Measurements from ENCODE around the gene JADE1.

The JADE1 gene

GRCh38 chr4:128855621-128856020 lies 46.1 kb downstream of the JADE1 start:
- no peak for TF ChIP-seq EZH2phosphoT487 (IDR thresholded peaks at IDR 0.05; ENCODE audit: borderline replicate concordance)
- TF ChIP-seq, protein P1, sequence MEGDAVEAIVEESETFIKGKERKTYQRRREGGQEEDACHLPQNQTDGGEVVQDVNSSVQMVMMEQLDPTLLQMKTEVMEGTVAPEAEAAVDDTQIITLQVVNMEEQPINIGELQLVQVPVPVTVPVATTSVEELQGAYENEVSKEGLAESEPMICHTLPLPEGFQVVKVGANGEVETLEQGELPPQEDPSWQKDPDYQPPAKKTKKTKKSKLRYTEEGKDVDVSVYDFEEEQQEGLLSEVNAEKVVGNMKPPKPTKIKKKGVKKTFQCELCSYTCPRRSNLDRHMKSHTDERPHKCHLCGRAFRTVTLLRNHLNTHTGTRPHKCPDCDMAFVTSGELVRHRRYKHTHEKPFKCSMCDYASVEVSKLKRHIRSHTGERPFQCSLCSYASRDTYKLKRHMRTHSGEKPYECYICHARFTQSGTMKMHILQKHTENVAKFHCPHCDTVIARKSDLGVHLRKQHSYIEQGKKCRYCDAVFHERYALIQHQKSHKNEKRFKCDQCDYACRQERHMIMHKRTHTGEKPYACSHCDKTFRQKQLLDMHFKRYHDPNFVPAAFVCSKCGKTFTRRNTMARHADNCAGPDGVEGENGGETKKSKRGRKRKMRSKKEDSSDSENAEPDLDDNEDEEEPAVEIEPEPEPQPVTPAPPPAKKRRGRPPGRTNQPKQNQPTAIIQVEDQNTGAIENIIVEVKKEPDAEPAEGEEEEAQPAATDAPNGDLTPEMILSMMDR (conservative IDR thresholded peaks at IDR 0.05; ENCODE audit: low read length) = no peak
- H3K79me2 ChIP-seq (ENCODE audit: insufficient read depth, low read length) = peaks cover 15% of the 10 kb centered on the region
- no peak overlapping the region for H3K4me3 ChIP-seq (ENCODE audit: low read length, poor library complexity, severe bottlenecking)
- H3K4me1 ChIP-seq (ENCODE audit: insufficient read depth, low read length, poor library complexity, severe bottlenecking) = peaks cover 19% of the 10 kb centered on the region
- H3F3A ChIP-seq (ENCODE audit: low read depth) = peaks cover 13% of the 10 kb centered on the region
- no peak overlapping the region for H3K9ac ChIP-seq (ENCODE audit: low read depth, low read length, poor library complexity, severe bottlenecking)
- H3K27me3 ChIP-seq (ENCODE audit: insufficient read depth, low read length, poor library complexity, severe bottlenecking) = no peaks in the 10 kb centered on the region
- H3K4me2 ChIP-seq (ENCODE audit: low read depth, low read length, poor library complexity, severe bottlenecking) = no peak overlapping the region
- peaks cover 94% of the 10 kb centered on the region for H3K36me3 ChIP-seq (ENCODE audit: insufficient read depth, low read length)
- no peaks in the 10 kb centered on the region for H3K9me3 ChIP-seq (ENCODE audit: insufficient read depth, low read depth, low read length)
- peaks cover 26% of the 10 kb centered on the region for H4K20me1 ChIP-seq (ENCODE audit: insufficient read depth, low read length, poor library complexity, severe bottlenecking)
- no peak overlapping the region for H2AFZ ChIP-seq (ENCODE audit: low read length)
- H3K9me2 ChIP-seq (replicated peaks; ENCODE audit: low read depth, low read length) = no peaks in the 10 kb centered on the region

DNA sequence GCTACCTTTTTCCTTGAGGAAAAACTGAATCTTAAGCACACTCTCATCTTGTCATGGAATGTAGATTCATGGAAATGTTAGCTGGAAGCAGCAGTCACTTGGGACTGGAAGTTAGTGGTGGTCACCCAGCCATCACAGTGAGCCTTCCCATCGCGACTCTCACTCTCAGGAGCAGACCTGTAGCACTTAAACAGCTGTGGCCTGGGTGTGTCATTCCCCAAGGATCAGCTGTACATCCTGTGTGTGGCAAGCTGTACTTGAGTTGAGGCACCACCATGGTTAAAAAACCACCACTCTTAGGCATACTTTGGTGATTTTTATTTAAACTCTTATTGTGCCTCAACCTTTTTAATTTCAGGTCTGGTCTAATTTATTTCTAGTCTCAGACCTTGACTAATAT lies 46.7 kb downstream of the JADE1 start:
- H3K4me1 ChIP-seq (ENCODE audit: insufficient read depth, low read length, poor library complexity, severe bottlenecking) = peaks cover 20% of the 10 kb centered on the region
- no peaks in the 10 kb centered on the region for H3K27me3 ChIP-seq (ENCODE audit: insufficient read depth, low read length, poor library complexity, severe bottlenecking)
- H3F3A ChIP-seq (ENCODE audit: low read depth) = peaks cover 13% of the 10 kb centered on the region
- no peak for TF ChIP-seq EZH2phosphoT487 (IDR thresholded peaks at IDR 0.05; ENCODE audit: borderline replicate concordance)
- TF ChIP-seq, protein P1 (conservative IDR thresholded peaks at IDR 0.05; ENCODE audit: low read length) = no peak
- no peak overlapping the region for H3K4me2 ChIP-seq (ENCODE audit: low read depth, low read length, poor library complexity, severe bottlenecking)
- H3K9me3 ChIP-seq (ENCODE audit: insufficient read depth, low read depth, low read length) = no peaks in the 10 kb centered on the region
- H3K79me2 ChIP-seq (ENCODE audit: insufficient read depth, low read length) = peaks cover 15% of the 10 kb centered on the region
- no peak overlapping the region for H3K4me3 ChIP-seq (ENCODE audit: low read length, poor library complexity, severe bottlenecking)
- H3K36me3 ChIP-seq (ENCODE audit: insufficient read depth, low read length) = peaks cover 94% of the 10 kb centered on the region
- peaks cover 26% of the 10 kb centered on the region for H4K20me1 ChIP-seq (ENCODE audit: insufficient read depth, low read length, poor library complexity, severe bottlenecking)
- no peaks in the 10 kb centered on the region for H3K9me2 ChIP-seq (replicated peaks; ENCODE audit: low read depth, low read length)
- H3K9ac ChIP-seq (ENCODE audit: low read depth, low read length, poor library complexity, severe bottlenecking) = no peak overlapping the region
- H2AFZ ChIP-seq (ENCODE audit: low read length) = no peak overlapping the region

DNA sequence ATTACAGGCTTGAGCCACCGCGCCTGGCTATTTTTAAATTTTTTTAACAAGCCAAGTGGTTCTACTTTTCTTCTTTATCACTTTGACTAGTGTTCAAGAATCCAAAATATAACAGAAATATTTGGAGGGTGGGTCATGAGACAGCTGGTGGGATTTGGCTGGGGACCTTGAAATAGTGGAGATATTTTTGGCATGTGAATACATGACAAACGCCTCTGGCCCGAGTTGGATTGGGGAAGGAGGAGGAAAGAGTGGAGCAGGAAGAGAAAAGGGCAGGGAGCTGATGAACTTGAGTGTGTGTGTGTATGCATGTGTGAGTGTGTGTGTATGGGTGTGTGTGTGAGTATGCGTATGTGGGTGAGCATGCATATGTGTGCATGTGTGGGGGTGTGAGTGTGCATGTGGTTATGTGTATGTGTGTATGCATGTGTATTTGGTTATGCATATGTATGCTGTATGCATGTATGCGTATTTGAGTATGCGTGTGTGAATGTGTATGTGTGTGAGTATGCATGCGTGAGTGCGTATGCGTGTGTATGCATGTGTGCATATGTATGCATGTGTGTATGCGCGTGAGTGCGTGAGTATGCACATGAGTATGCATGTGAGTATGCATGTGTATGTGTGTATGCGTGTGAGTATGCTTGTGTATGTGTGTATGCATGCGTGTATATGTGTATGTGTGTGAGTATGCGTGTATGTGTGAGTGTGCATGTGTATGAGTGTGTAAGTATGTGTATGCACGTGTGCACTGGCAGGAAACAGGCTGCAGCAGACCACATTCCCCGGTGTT lies 49.6 kb downstream of the JADE1 start:
- Histone ChIP-seq H2AFZ (ENCODE audit: low read length) (no peak overlapping the region), H3K36me3 (ENCODE audit: insufficient read depth, low read length) (peaks cover 92% of the 10 kb centered on the region; the same call in 1 of the 2 replicates), H3K4me2 (ENCODE audit: low read depth, low read length, poor library complexity, severe bottlenecking) (no peak overlapping the region), H3K4me1 (ENCODE audit: insufficient read depth, low read length, poor library complexity, severe bottlenecking) (peaks cover 14% of the 10 kb centered on the region), H4K20me1 (ENCODE audit: insufficient read depth, low read length, poor library complexity, severe bottlenecking) (peaks cover 39% of the 10 kb centered on the region), H3K79me2 (ENCODE audit: insufficient read depth, low read length) (peaks cover 18% of the 10 kb centered on the region), H3K4me3 (ENCODE audit: low read length, poor library complexity, severe bottlenecking) (no peak overlapping the region), H3K27me3 (ENCODE audit: insufficient read depth, low read length, poor library complexity, severe bottlenecking) (no peaks in the 10 kb centered on the region), H3K9ac (ENCODE audit: low read depth, low read length, poor library complexity, severe bottlenecking) (no peak overlapping the region), H3F3A (ENCODE audit: low read depth) (peaks cover 7% of the 10 kb centered on the region), H3K9me3 (ENCODE audit: insufficient read depth, low read depth, low read length) (no peaks in the 10 kb centered on the region), H3K9me2 (replicated peaks; ENCODE audit: low read depth, low read length) (no peaks in the 10 kb centered on the region)
- no peak for TF ChIP-seq EZH2phosphoT487 (IDR thresholded peaks at IDR 0.05; ENCODE audit: borderline replicate concordance)
- TF ChIP-seq, protein P1 (conservative IDR thresholded peaks at IDR 0.05; ENCODE audit: low read length) = no peak
